GM10248 (cell line): ENCODE data around the gene ERG.

Source experiments
- CTCF ChIA-PET: fragments of 300-600 bp; sonication (Branson Sonifier 250); formaldehyde crosslinking; extraction: SDS; loops from one replicate; lab custom pipeline; 2021; ENCODE audit warnings: antibody characterized with exemption; lab: Yijun Ruan, JAX
- POLR2A ChIA-PET: fragments of 350-650 bp; sonication (Branson Sonifier 250); formaldehyde crosslinking; extraction: SDS; loops from one replicate; lab custom pipeline; 2020; ENCODE audit warnings: antibody characterized with exemption; lab: Yijun Ruan, JAX
- DNase-seq: peaks from one replicate; pipeline ENCODE4 v3.0.0; 2012; ENCODE audit errors: extremely low spot score
- CTCF ChIP-seq: IDR thresholded peaks from 2 replicates; pipeline ENCODE4 v1.5.1; 2012; ENCODE audit warnings: mild to moderate bottlenecking, low read depth; ENCODE audit errors: extremely low read depth, missing control alignments, control extremely low read depth

ERG gene

GRCh38 chr21:38447611-38448010, 50.7 kb downstream of the ERG start:
- ChIA-PET POLR2A (no interaction called here), CTCF (interaction anchor here (1.6 to 1.9 kb wide), 2 partner anchors 9 to 16 kb away, joined by 4 read pairs; no protein-coding TSS in a partner anchor)
- DNase-seq: no peak
- TF ChIP-seq CTCF: no peak

- no peak for DNase-seq
- TF ChIP-seq CTCF: no peak
- ChIA-PET POLR2A (no interaction called here), CTCF (no interaction called here)
Measured at GRCh38 chr21:38444691-38445090, 53.6 kb downstream of the ERG start.

GRCh38 chr21:38443110-38443509, 55.2 kb downstream of the ERG start:
- no peak for DNase-seq
- ChIA-PET CTCF (no interaction called here), POLR2A (no interaction called here)
- TF ChIP-seq CTCF: no peak

GRCh38 chr21:38441153-38441552, 57.1 kb downstream of the ERG start:
- ChIA-PET POLR2A (no interaction called here), CTCF (no interaction called here)
- DNase-seq: no peak
- TF ChIP-seq CTCF: no peak

GRCh38 chr21:38440746-38441145, 57.5 kb downstream of the ERG start:
- no peak for DNase-seq
- no peak for TF ChIP-seq CTCF
- CTCF ChIA-PET: no interaction called here
- POLR2A ChIA-PET: no interaction called here

GRCh38 chr21:38439957-38440356, 58.3 kb downstream of the ERG start:
- CTCF ChIA-PET: no interaction called here
- POLR2A ChIA-PET: no interaction called here
- TF ChIP-seq CTCF: no peak
- DNase-seq: no peak

- POLR2A ChIA-PET: no interaction called here
- CTCF ChIA-PET: interaction anchor here (1.4 to 1.8 kb wide), 2 partner anchors 9 to 15 kb away, joined by 3 to 4 read pairs; no protein-coding TSS in a partner anchor
- no peak for TF ChIP-seq CTCF
- no peak for DNase-seq
Measured at GRCh38 chr21:38439426-38439825, 58.9 kb downstream of the ERG start.
